GM03348 (cell line): Measurements from ENCODE around the gene FAM222B.

ENCODE experiments used
- DNase-seq: peaks from one replicate; pipeline ENCODE4 v3.0.0; 2012; ENCODE audit warnings: low spot score

Gene FAM222B

GRCh38 chr17:28773736-28774135 is 68.9 kb downstream of the FAM222B start:
- no peak for DNase-seq

GRCh38 chr17:28765038-28765437 is 77.6 kb downstream of the FAM222B start:
- DNase-seq: no peak

GRCh38 chr17:28763804-28764266 is 78.8 kb downstream of the FAM222B start:
- DNase-seq: peak; percentile 75

GRCh38 chr17:28763137-28763799 is 79.3 kb downstream of the FAM222B start:
- no peak for DNase-seq

GRCh38 chr17:28760601-28761562 is 81.7 kb downstream of the FAM222B start:
- peak; percentile 46 for DNase-seq

- no peak for DNase-seq
Observed at GRCh38 chr17:28759256-28759865, 83.2 kb downstream of the FAM222B start.

- DNase-seq: no peak
Observed at GRCh38 chr17:28758411-28759121, 84.0 kb downstream of the FAM222B start.

GRCh38 chr17:28756049-28756804 is 86.4 kb downstream of the FAM222B start:
- DNase-seq: no peak

- no peak for DNase-seq
Observed at GRCh38 chr17:28755486-28755885, 87.1 kb downstream of the FAM222B start.

- DNase-seq: no peak
Observed at GRCh38 chr17:28751600-28752366, 90.8 kb downstream of the FAM222B start.

GRCh38 chr17:28750178-28751047 is 92.2 kb downstream of the FAM222B start:
- DNase-seq: peak; percentile 90

- DNase-seq: no peak
Observed at GRCh38 chr17:28749516-28750177, 92.9 kb downstream of the FAM222B start.

GRCh38 chr17:28748852-28749515 is 93.6 kb downstream of the FAM222B start:
- no peak for DNase-seq

GRCh38 chr17:28747801-28748750 is 94.5 kb downstream of the FAM222B start:
- no peak for DNase-seq

GRCh38 chr17:28747051-28747691 is 95.4 kb downstream of the FAM222B start:
- no peak for DNase-seq

- no peak for DNase-seq
Observed at GRCh38 chr17:28746611-28747050, 96.0 kb downstream of the FAM222B start.
